Embryonic facial prominence (tissue), 1 donor: ENCODE results near the gene H1-8.

Experiments used
- DNase-seq: peaks from one replicate; pipeline ENCODE4 v3.0.0-alpha.2; 2016; ENCODE audit errors: extremely low spot score

The H1-8 gene

GRCh38 chr3:129556358-129556695 is 13.4 kb downstream of the H1-8 start:
- no peak for DNase-seq

- DNase-seq = no peak
Observed at GRCh38 chr3:129556890-129557547, 14.0 kb downstream of the H1-8 start.

- DNase-seq = no peak
Observed at GRCh38 chr3:129557548-129557894, 14.5 kb downstream of the H1-8 start.

- no peak for DNase-seq
Observed at GRCh38 chr3:129558081-129558771, 15.3 kb downstream of the H1-8 start.

- no peak for DNase-seq
Observed at GRCh38 chr3:129558772-129559564, 16.0 kb downstream of the H1-8 start.

- DNase-seq = no peak
Observed at GRCh38 chr3:129559565-129560079, 16.6 kb downstream of the H1-8 start.

- DNase-seq = no peak
Observed at GRCh38 chr3:129560269-129560787, 17.4 kb downstream of the H1-8 start.

GRCh38 chr3:129560911-129561594 is 18.1 kb downstream of the H1-8 start:
- DNase-seq = no peak

- no peak for DNase-seq
Observed at GRCh38 chr3:129561619-129562248, 18.8 kb downstream of the H1-8 start.

GRCh38 chr3:129562803-129563202 is 19.8 kb downstream of the H1-8 start:
- DNase-seq = no peak

- no peak for DNase-seq
Observed at GRCh38 chr3:129563332-129563731, 20.4 kb downstream of the H1-8 start.

GRCh38 chr3:129563850-129564535 is 21.0 kb downstream of the H1-8 start:
- DNase-seq = no peak

- no peak for DNase-seq
Observed at GRCh38 chr3:129564981-129565644, 22.1 kb downstream of the H1-8 start.

GRCh38 chr3:129565902-129566301 is 22.9 kb downstream of the H1-8 start:
- DNase-seq = no peak

- no peak for DNase-seq
Observed at GRCh38 chr3:129567176-129567705, 24.3 kb downstream of the H1-8 start.

- DNase-seq = no peak
Observed at GRCh38 chr3:129567939-129568338, 25.0 kb downstream of the H1-8 start.

- no peak for DNase-seq
Observed at GRCh38 chr3:129569856-129570255, 26.9 kb downstream of the H1-8 start.

- no peak for DNase-seq
Observed at GRCh38 chr3:129571605-129572547, 28.9 kb downstream of the H1-8 start.

GRCh38 chr3:129572603-129573002 is 29.6 kb downstream of the H1-8 start:
- no peak for DNase-seq
